AG04450 (cell line): ENCODE data around the gene PRAMEF13. TPM values are rescaled to one million over a fixed set of nuclear protein-coding genes. Genes with fewer than 3 reads are reported as not detected.
"Not testable (repeated sequence)": the region's sequence is repeated elsewhere in the genome, so short reads cannot be mapped to it uniquely, and the experiment has no call there.

Source experiments
- CTCF ChIA-PET: fragments of 300-600, 350-600 bp; formaldehyde crosslinking; extraction: SDS; loops from one replicate; lab custom pipeline; 2022; ENCODE audit warnings: antibody characterized with exemption, inconsistent platforms; lab: Charles Lee
- POLR2A ChIA-PET: fragments of 350-600 bp; formaldehyde crosslinking; extraction: SDS; loops from one replicate; lab custom pipeline; 2021; ENCODE audit warnings: antibody characterized with exemption, inconsistent platforms; lab: Yijun Ruan, JAX
- DNase-seq: peaks from one replicate; pipeline ENCODE4 v3.0.0-alpha.2; 2011; ENCODE audit warnings: low read depth, low spot score
- H3K27ac ChIP-seq: one replicate; pipeline ENCODE4 v1.5.1; 2012; ENCODE audit warnings: low read depth, low read length, control low read depth
- H3K27me3 ChIP-seq: one replicate; pipeline ENCODE4 v1.6.0; 2012; ENCODE audit warnings: low read length; ENCODE audit not compliant: control insufficient read depth, insufficient read depth
- H3K4me3 ChIP-seq: 2 replicates; pipeline ENCODE4 v1.5.1; 2011; ENCODE audit warnings: mild to moderate bottlenecking, low read depth, low read length, control low read depth
- H3K9me3 ChIP-seq: 2 replicates; pipeline ENCODE4 v1.5.1; 2012; ENCODE audit warnings: low read length; ENCODE audit not compliant: control insufficient read depth, insufficient read depth
- polyA minus RNA-seq: library from RNA; depleted of rRNA, polyadenylated mRNA; stranded (reverse); fragments of >200 nt; gene quantifications from 2 replicates; pipeline ENCODE4 v1.2.3, GENCODE V29; 2011; rRNA and poly(A)+ RNA removed
- polyA plus RNA-seq: library from polyadenylated mRNA; depleted of rRNA; stranded (reverse); fragments of >200 nt; gene quantifications from 2 replicates; pipeline ENCODE4 v1.2.3, GENCODE V29; 2011; rRNA removed

The PRAMEF13 gene
- polyA plus RNA-seq (not detected in 2 replicates), polyA minus RNA-seq (not detected in 2 replicates)

GRCh38 chr1:13201309-13201708, at the start of gene PRAMEF13:
PRAMEF13 (minus strand) TSS chr1:13201409; CDS start chr1:13199589, 1,820 bp downstream.
- POLR2A ChIA-PET = not testable (repeated sequence)

GRCh38 chr1:13247122-13247521, 45.9 kb upstream of the PRAMEF13 start:
- DNase-seq, POLR2A ChIA-PET, H3K27ac ChIP-seq, CTCF ChIA-PET, H3K27me3 ChIP-seq, H3K4me3 ChIP-seq: not testable (repeated sequence)
- H3K9me3 ChIP-seq = peaks cover 34% of the 10 kb centered on the region

More at GRCh38 chr1:13201309-13201708, at the start of gene PRAMEF13:
- H3K27me3 ChIP-seq, CTCF ChIA-PET, H3K4me3 ChIP-seq, H3K27ac ChIP-seq, DNase-seq, H3K9me3 ChIP-seq: not testable (repeated sequence)

GRCh38 chr1:13246554-13246871, 45.3 kb upstream of the PRAMEF13 start:
- H3K9me3 ChIP-seq = peaks cover 40% of the 10 kb centered on the region
- CTCF ChIA-PET, POLR2A ChIA-PET, H3K27ac ChIP-seq, DNase-seq, H3K27me3 ChIP-seq, H3K4me3 ChIP-seq: not testable (repeated sequence)

- DNase-seq, H3K27ac ChIP-seq, H3K27me3 ChIP-seq, CTCF ChIA-PET, POLR2A ChIA-PET, H3K4me3 ChIP-seq: not testable (repeated sequence)
- H3K9me3 ChIP-seq = peaks cover 41% of the 10 kb centered on the region
These were observed 44.8 kb upstream of the PRAMEF13 start for GRCh38 chr1:13245841-13246553.

GRCh38 chr1:13243536-13244263, 42.5 kb upstream of the PRAMEF13 start:
- DNase-seq, H3K27ac ChIP-seq, H3K4me3 ChIP-seq, POLR2A ChIA-PET, H3K27me3 ChIP-seq, CTCF ChIA-PET: not testable (repeated sequence)
- peaks cover 50% of the 10 kb centered on the region for H3K9me3 ChIP-seq

- H3K27me3 ChIP-seq, DNase-seq, H3K4me3 ChIP-seq, POLR2A ChIA-PET, CTCF ChIA-PET, H3K27ac ChIP-seq: not testable (repeated sequence)
- peaks cover 48% of the 10 kb centered on the region for H3K9me3 ChIP-seq
These were observed 38.4 kb upstream of the PRAMEF13 start for GRCh38 chr1:13239633-13240032.

GRCh38 chr1:13237572-13237971, 36.4 kb upstream of the PRAMEF13 start:
- POLR2A ChIA-PET, H3K4me3 ChIP-seq, CTCF ChIA-PET, H3K27me3 ChIP-seq, DNase-seq, H3K27ac ChIP-seq: not testable (repeated sequence)
- peaks cover 56% of the 10 kb centered on the region for H3K9me3 ChIP-seq

- peaks cover 64% of the 10 kb centered on the region for H3K9me3 ChIP-seq
- DNase-seq, H3K27me3 ChIP-seq, POLR2A ChIA-PET, H3K27ac ChIP-seq, CTCF ChIA-PET, H3K4me3 ChIP-seq: not testable (repeated sequence)
These were observed 32.8 kb upstream of the PRAMEF13 start for GRCh38 chr1:13234057-13234456.

- H3K27me3 ChIP-seq, H3K27ac ChIP-seq, H3K4me3 ChIP-seq, DNase-seq, POLR2A ChIA-PET, CTCF ChIA-PET: not testable (repeated sequence)
- H3K9me3 ChIP-seq = peaks cover 69% of the 10 kb centered on the region
These were observed 30.8 kb upstream of the PRAMEF13 start for GRCh38 chr1:13232056-13232455.

GRCh38 chr1:13231061-13231750, 30.0 kb upstream of the PRAMEF13 start:
- CTCF ChIA-PET, H3K4me3 ChIP-seq, DNase-seq, H3K27ac ChIP-seq, H3K27me3 ChIP-seq, POLR2A ChIA-PET: not testable (repeated sequence)
- H3K9me3 ChIP-seq = peaks cover 75% of the 10 kb centered on the region

- H3K9me3 ChIP-seq = peaks cover 78% of the 10 kb centered on the region
- H3K27ac ChIP-seq, CTCF ChIA-PET, H3K4me3 ChIP-seq, H3K27me3 ChIP-seq, POLR2A ChIA-PET, DNase-seq: not testable (repeated sequence)
These were observed 29.4 kb upstream of the PRAMEF13 start for GRCh38 chr1:13230601-13231000.
